SHP77 treated with DMSO at 0.1 percent for 48 hours (cell line): ENCODE data around the gene GFAP.

Source experiments
- DNase-seq: peaks from one replicate; lab custom pipeline; 2025; lab: John Stamatoyannopoulos, UW

The GFAP gene

GRCh38 chr17:44862278-44862914 lies 52.9 kb downstream of the GFAP start:
- no peak for DNase-seq

GRCh38 chr17:44859701-44860100 lies 55.6 kb downstream of the GFAP start:
- DNase-seq, result no peak

GRCh38 chr17:44854192-44854591 lies 61.1 kb downstream of the GFAP start:
- DNase-seq, result no peak
